Measurements from ENCODE around the gene PSMG3. TPM values are rescaled to one million over a fixed set of nuclear protein-coding genes. Genes with fewer than 3 reads are reported as not detected.

PSMG3 gene
- total and polyA plus RNA-seq, 2 of the 8 experiments (the other 6 are each of a cell fraction or from before 2014, with no cell fraction given) = 30.2 to 62.0 TPM

- TF ChIP-seq CHD7 (IDR thresholded peaks at IDR 0.05; ENCODE audit: insufficient replicate concordance, low read length) = no peak
- TF ChIP-seq NANOG (IDR thresholded peaks at IDR 0.05; ENCODE audit: insufficient read depth, low read depth, low read length, poor library complexity, severe bottlenecking) = no peak
- no peak for TF ChIP-seq MAFK (IDR thresholded peaks at IDR 0.05; ENCODE audit: low read depth, low read length)
- TF ChIP-seq CTCF (IDR thresholded peaks at IDR 0.05; ENCODE audit: control extremely low read depth in 1 of 3, insufficient read depth in 1 of 3, low read depth in 1 of 3, low read length in 3 of 3) = no peak
- TF ChIP-seq CREB1 (IDR thresholded peaks at IDR 0.05) = no peak
- TF ChIP-seq CHD2 (IDR thresholded peaks at IDR 0.05; ENCODE audit: low read length) = no peak
These were observed 20.9 kb downstream of the PSMG3 start (continued) for GRCh38 chr7:1548944-1549343.
